ENCODE results near the gene KRTAP10-4. TPM values are rescaled to one million over a fixed set of nuclear protein-coding genes. Genes with fewer than 3 reads are reported as not detected.

KRTAP10-4 gene
- total RNA-seq, 1 donor from 2014 or later: not detected

DNA sequence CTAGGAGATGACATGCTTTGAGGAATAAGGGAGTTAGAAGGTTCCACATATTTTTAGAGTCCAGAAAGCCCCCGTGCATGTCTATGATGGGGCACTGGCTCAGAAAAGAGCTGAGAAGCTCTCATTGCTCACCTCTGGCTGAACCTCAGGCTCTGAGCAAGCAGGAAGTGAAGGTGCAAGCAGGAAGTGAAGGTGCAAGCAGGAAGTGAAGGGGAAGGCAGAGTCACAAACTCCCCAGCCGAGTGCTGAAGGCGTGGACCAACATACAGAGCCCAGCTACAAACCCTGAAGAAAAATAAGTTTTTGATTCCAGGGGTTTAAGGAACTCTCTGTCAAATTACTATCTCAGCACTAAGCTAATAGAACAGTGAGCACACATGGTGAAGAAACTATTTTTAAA lies 45.4 kb downstream of the KRTAP10-4 start:
- no peak for DNase-seq

DNA sequence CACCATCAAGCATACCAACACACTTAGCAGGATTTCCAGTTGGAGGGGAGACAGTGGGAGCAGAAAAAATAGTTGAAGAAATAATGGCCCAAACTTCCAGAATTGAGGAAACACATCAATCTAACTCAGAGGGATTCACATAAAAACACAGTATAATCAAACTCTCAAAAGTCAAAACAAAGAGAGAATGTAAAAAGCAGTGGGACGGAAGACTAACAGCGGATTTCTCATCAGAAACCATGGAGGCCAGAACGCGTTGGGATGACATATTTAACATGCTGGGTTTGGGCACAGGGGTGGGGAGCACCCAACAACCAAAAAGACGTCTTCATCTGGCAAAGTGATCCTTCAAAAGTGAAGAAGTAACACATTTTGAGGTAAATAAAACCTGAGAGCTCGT lies 46.4 kb downstream of the KRTAP10-4 start:
- no peak for DNase-seq

GRCh38 chr21:44623575-44623974 lies 50.0 kb downstream of the KRTAP10-4 start:
- DNase-seq: no peak

Other genes starting within 250 kb of the KRTAP10-4 start
- 19.6 TPM for gene CFAP410, start 234.3 kb upstream of the KRTAP10-4 start, total RNA-seq
- gene TRPM2, start 220.1 kb upstream of the KRTAP10-4 start, total RNA-seq: 2.2 TPM
- 2.4 TPM for gene LRRC3, start 118.2 kb upstream of the KRTAP10-4 start, total RNA-seq
- not detected for gene KRTAP10-1, start 33.5 kb upstream of the KRTAP10-4 start, total RNA-seq
- not detected for gene KRTAP10-2, start 22.2 kb upstream of the KRTAP10-4 start, total RNA-seq
- gene KRTAP10-3, start 14.9 kb upstream of the KRTAP10-4 start, total RNA-seq: not detected
- gene KRTAP10-5, start 6.9 kb downstream of the KRTAP10-4 start, total RNA-seq: not detected
- gene KRTAP10-6, start 18.8 kb downstream of the KRTAP10-4 start, total RNA-seq: not detected
- gene KRTAP10-7, start 26.9 kb downstream of the KRTAP10-4 start, total RNA-seq: not detected
- gene KRTAP10-8, start 38.4 kb downstream of the KRTAP10-4 start, total RNA-seq: not detected
- not detected for gene KRTAP10-9, start 53.4 kb downstream of the KRTAP10-4 start, total RNA-seq
- not detected for gene KRTAP10-10, start 63.6 kb downstream of the KRTAP10-4 start, total RNA-seq
- not detected for gene KRTAP10-11, start 72.7 kb downstream of the KRTAP10-4 start, total RNA-seq
- gene KRTAP12-4, start 80.9 kb downstream of the KRTAP10-4 start, total RNA-seq: not detected
- gene KRTAP12-3, start 84.2 kb downstream of the KRTAP10-4 start, total RNA-seq: not detected
- gene KRTAP12-2, start 93.2 kb downstream of the KRTAP10-4 start, total RNA-seq: not detected
- gene KRTAP12-1, start 108.4 kb downstream of the KRTAP10-4 start, total RNA-seq: not detected
- gene KRTAP10-12, start 123.4 kb downstream of the KRTAP10-4 start, total RNA-seq: not detected
- gene TSPEAR, start 137.8 kb downstream of the KRTAP10-4 start, total RNA-seq: 1.0 TPM
- 80.2 TPM for gene UBE2G2, start 228.1 kb downstream of the KRTAP10-4 start, total RNA-seq
- 52.4 TPM for gene SUMO3, start 244.3 kb downstream of the KRTAP10-4 start, total RNA-seq

All from tongue (tissue), 2 donors.